GM12864 (cell line): ENCODE measurements around the gene LMO2.
A peak's percentile ranks its signal among the peaks of the same experiment; 100 is the strongest.
"Not testable (repeated sequence)": the region's sequence is repeated elsewhere in the genome, so short reads cannot be mapped to it uniquely, and the experiment has no call there.

Source experiments
- DNase-seq: peaks from one replicate; pipeline ENCODE4 v3.0.0-alpha.2; 2011; ENCODE audit warnings: low read depth
- H3K4me3 ChIP-seq: 2 replicates; pipeline ENCODE4 v1.5.1; 2011; ENCODE audit warnings: mild to moderate bottlenecking, low read depth, low read length, control low read depth
- CTCF ChIP-seq: IDR thresholded peaks from 2 replicates; pipeline ENCODE4 v1.5.1; 2011; ENCODE audit warnings: low read depth, mild to moderate bottlenecking, moderate library complexity, low read length, control low read depth, inconsistent platforms; ENCODE audit errors: missing control alignments

LMO2 gene

DNA sequence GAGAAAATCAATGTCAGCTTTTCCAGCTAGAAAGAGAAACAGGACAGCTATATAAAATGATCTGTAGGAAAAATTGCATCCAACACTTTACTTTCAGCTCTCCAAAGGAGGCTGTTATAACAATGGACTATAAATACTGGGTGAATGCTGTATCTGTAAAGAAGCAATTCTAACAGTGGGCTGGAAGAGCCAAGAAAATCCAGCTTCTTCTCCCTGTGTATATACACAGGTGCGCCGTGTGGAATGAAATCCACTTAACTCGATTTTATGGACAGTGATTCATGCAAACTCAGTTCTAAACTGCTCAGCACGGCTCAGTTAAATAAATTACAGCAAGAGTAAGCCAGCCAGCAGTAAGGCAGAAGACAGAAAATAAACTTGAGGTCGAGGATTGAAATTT, 32.5 kb upstream of the LMO2 start:
- no peak for DNase-seq
- H3K4me3 ChIP-seq = no peak overlapping the region
- no peak for TF ChIP-seq CTCF

DNA sequence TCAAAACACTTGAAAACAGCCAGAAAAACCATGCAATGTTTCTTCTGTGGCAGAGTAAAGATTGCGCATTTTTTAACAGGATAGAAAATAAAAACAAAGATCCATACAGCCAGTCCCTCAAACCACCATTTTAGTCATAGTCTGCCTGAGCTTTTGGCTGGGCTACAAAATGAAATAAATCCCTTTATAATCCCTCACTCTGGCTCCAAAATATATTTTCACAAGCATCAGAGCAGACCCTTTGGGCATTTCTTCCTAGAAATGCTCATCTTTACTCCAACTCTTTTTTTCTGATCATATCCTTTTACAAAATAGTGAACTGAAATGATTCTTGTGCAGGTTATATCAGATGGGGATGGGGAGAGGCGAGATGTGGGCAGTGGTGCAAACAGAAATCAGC, 31.8 kb upstream of the LMO2 start:
- no peak for DNase-seq
- H3K4me3 ChIP-seq = no peak overlapping the region
- no peak for TF ChIP-seq CTCF

- DNase-seq = peak; percentile 82
- TF ChIP-seq CTCF = no peak
- H3K4me3 ChIP-seq = no peak overlapping the region
Observed at GRCh38 chr11:33920838-33921613, 29.1 kb upstream of the LMO2 start.

DNA sequence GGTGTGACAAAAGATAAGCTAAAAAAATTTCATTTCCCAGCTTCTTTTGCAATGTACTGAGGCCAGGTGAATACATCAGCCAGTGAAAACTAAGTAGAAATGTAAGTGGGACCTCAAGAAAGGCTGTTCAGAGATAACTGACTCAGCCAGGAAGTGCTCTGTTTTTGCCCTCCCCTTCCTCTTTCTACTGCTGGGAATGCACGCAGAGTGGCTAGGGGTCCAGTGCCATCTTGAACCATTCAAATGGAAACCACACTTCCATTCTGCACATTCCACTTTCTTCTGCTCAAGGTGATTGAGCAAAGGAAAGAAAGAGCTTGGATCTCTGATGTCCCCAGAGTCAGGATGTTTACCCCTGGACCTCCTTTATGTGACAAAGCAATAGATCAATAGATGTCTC, 27.8 kb upstream of the LMO2 start:
- no peak for DNase-seq
- no peak overlapping the region for H3K4me3 ChIP-seq
- TF ChIP-seq CTCF = no peak

GRCh38 chr11:33917402-33917801, 25.5 kb upstream of the LMO2 start:
- not testable (repeated sequence) for DNase-seq, H3K4me3 ChIP-seq

- DNase-seq = no peak
- no peak for TF ChIP-seq CTCF
- H3K4me3 ChIP-seq = no peak overlapping the region
Observed at GRCh38 chr11:33916736-33917135, 24.9 kb upstream of the LMO2 start.

DNA sequence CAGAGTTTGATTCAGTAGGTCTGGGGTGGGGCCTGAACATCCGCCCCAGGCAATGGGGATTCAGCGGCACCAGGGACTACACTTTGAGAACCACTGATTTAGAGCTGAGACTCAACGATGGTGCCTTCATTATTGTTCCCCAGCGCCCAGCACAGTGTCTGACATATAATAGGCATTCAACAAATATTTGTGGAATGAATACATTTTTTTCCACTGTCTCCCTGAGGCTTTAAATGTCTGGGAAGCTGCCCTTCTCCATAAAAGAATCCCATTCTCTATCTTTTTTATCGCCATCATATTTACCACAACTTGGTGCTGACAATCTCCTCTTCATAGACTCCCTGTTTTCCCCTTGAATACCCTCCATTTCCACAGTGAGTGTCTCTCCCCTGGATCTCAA, 23.6 kb upstream of the LMO2 start:
- DNase-seq = no peak
- H3K4me3 ChIP-seq = no peak overlapping the region
- TF ChIP-seq CTCF = no peak
